ENCODE measurements around the gene CD226. TPM values are rescaled to one million over a fixed set of nuclear protein-coding genes. Genes with fewer than 3 reads are reported as not detected.

Gene CD226
- 5.1 and 6.4 TPM in 2 replicates for total RNA-seq (2014; rRNA removed; shearing (Covaris generic); ENCODE audit: low replicate concordance)

DNA sequence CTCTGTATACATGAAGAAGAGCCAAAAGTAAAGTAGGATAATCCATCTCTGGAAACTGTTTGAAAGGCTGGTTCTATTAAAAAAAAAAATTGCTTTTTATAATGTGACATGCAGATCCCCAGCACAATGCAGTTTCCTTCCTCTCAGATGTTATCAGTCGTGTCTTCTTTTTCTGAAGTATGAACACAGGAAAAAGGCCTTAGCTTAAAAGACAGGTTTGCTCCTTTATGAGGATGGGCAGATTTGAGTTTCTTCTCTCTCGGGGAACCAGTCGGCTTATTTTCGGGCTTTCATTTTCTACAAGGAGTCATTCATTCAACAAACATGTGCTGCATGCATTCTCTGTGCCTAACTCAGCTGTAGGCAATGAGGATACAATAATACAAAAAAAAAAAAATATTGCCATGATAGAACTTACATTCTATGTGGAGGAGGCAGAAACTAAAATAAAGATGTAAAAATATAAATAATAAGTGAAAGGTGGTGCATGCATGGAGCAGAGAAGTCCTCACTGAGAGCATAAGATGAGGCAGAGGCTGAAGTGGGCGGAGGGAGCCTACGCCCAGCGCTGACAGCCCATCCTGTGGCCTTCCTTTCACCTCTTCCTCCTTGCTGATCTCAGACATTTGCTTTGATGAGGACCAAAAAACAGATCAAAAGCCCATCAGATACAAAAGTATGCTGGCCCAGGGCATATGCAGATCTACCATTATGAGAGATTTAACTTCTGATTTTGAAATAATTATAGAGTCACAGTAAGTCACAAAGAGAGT, at the start of gene CD226:
TSS of gene CD226 (minus strand) at position 513 of the 773 bp plus-strand sequence. CDS start at position 46, 467 bp downstream.
- no peaks in the 10 kb centered on the region for H3K27me3 ChIP-seq (ENCODE audit: low read length)
- 0 out of 2 replicates have a peak, but pooled peaks cover 5% of the 10 kb centered on the region for H3K36me3 ChIP-seq (ENCODE audit: insufficient read depth, low read length)
- H3K79me2 ChIP-seq (ENCODE audit: low read length), result no peaks in the 10 kb centered on the region
- H3K9me3 ChIP-seq (ENCODE audit: low read length), result no peaks in the 10 kb centered on the region
- DNase-seq, result no peak
- H2AFZ ChIP-seq (ENCODE audit: low read length), result peak within 1 kb of the TSS; percentile 8; the same call in 1 of the 2 replicates
- H3K9ac ChIP-seq (ENCODE audit: low read length), result no peak within 1 kb of the TSS
- peaks cover 12% of the 10 kb centered on the region for H3K4me1 ChIP-seq (ENCODE audit: low read length)
- H3K27ac ChIP-seq (ENCODE audit: low read length), result no peak within 1 kb of the TSS
- H3K9me2 ChIP-seq (replicated peaks; ENCODE audit: insufficient read depth, low read length), result no peaks in the 10 kb centered on the region
- no peaks in the 10 kb centered on the region for H4K20me1 ChIP-seq (ENCODE audit: insufficient read depth, low read depth, low read length)
- H3K4me2 ChIP-seq (ENCODE audit: low read depth, low read length, poor library complexity, severe bottlenecking), result peak within 1 kb of the TSS; percentile 41
- no peak within 1 kb of the TSS for H3K4me3 ChIP-seq (ENCODE audit: low read length)

- Histone ChIP-seq H3K9me3 (ENCODE audit: low read length) (no peaks in the 10 kb centered on the region), H3K9me2 (replicated peaks; ENCODE audit: insufficient read depth, low read length) (no peaks in the 10 kb centered on the region), H3K79me2 (ENCODE audit: low read length) (no peaks in the 10 kb centered on the region), H3K4me1 (ENCODE audit: low read length) (no peaks in the 10 kb centered on the region), H3K36me3 (ENCODE audit: insufficient read depth, low read length) (no peaks in the 10 kb centered on the region), H3K27me3 (ENCODE audit: low read length) (no peaks in the 10 kb centered on the region), H3K4me2 (ENCODE audit: low read depth, low read length, poor library complexity, severe bottlenecking) (no peak overlapping the region), H4K20me1 (ENCODE audit: insufficient read depth, low read depth, low read length) (no peaks in the 10 kb centered on the region), H2AFZ (ENCODE audit: low read length) (no peak overlapping the region), H3K9ac (ENCODE audit: low read length) (no peak overlapping the region), H3K27ac (ENCODE audit: low read length) (no peak overlapping the region), H3K4me3 (ENCODE audit: low read length) (no peak overlapping the region)
- DNase-seq, result no peak
These were observed 49.5 kb upstream of the CD226 start for GRCh38 chr18:69996951-69997798.

- H3K4me1 ChIP-seq (ENCODE audit: low read length), result no peaks in the 10 kb centered on the region
- no peak overlapping the region for H3K4me2 ChIP-seq (ENCODE audit: low read depth, low read length, poor library complexity, severe bottlenecking)
- H3K27ac ChIP-seq (ENCODE audit: low read length), result no peak overlapping the region
- H3K9me2 ChIP-seq (replicated peaks; ENCODE audit: insufficient read depth, low read length), result no peaks in the 10 kb centered on the region
- no peaks in the 10 kb centered on the region for H4K20me1 ChIP-seq (ENCODE audit: insufficient read depth, low read depth, low read length)
- no peak overlapping the region for H3K9ac ChIP-seq (ENCODE audit: low read length)
- H3K79me2 ChIP-seq (ENCODE audit: low read length), result no peaks in the 10 kb centered on the region
- no peak overlapping the region for H2AFZ ChIP-seq (ENCODE audit: low read length)
- DNase-seq, result no peak
- no peaks in the 10 kb centered on the region for H3K36me3 ChIP-seq (ENCODE audit: insufficient read depth, low read length)
- no peaks in the 10 kb centered on the region for H3K27me3 ChIP-seq (ENCODE audit: low read length)
- peaks cover 5% of the 10 kb centered on the region; the same call in 1 of the 2 replicates for H3K9me3 ChIP-seq (ENCODE audit: low read length)
- no peak overlapping the region for H3K4me3 ChIP-seq (ENCODE audit: low read length)
These were observed 48.7 kb upstream of the CD226 start for GRCh38 chr18:69996417-69996816.

GRCh38 chr18:69995774-69996173, 48.1 kb upstream of the CD226 start:
- Histone ChIP-seq H3K9ac (ENCODE audit: low read length) (no peak overlapping the region), H3K27me3 (ENCODE audit: low read length) (no peaks in the 10 kb centered on the region), H3K9me2 (replicated peaks; ENCODE audit: insufficient read depth, low read length) (no peaks in the 10 kb centered on the region), H3K4me1 (ENCODE audit: low read length) (no peaks in the 10 kb centered on the region), H3K36me3 (ENCODE audit: insufficient read depth, low read length) (no peaks in the 10 kb centered on the region), H3K4me2 (ENCODE audit: low read depth, low read length, poor library complexity, severe bottlenecking) (no peak overlapping the region), H3K9me3 (ENCODE audit: low read length) (peaks cover 6% of the 10 kb centered on the region; the same call in 1 of the 2 replicates), H3K4me3 (ENCODE audit: low read length) (no peak overlapping the region), H2AFZ (ENCODE audit: low read length) (no peak overlapping the region), H3K27ac (ENCODE audit: low read length) (no peak overlapping the region), H4K20me1 (ENCODE audit: insufficient read depth, low read depth, low read length) (no peaks in the 10 kb centered on the region), H3K79me2 (ENCODE audit: low read length) (no peaks in the 10 kb centered on the region)
- no peak for DNase-seq

DNA sequence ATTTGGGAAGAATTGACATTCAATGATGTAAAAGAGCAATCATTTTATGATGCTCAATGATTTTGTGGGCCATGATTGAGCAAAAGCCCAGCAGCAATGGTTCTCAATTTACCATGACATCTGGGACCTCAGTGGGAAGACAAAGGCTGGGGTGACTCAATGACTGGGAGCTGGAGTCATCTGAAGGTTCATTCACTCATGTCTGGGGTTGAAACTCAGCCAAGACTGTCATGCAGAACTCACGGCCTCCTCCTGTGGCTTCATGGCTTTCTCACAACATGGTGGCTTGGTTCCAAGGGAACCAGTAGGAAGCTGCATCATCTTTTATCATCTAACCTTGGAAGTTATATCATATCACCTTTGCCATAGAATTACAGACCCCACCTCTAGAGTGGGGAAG, 45.1 kb upstream of the CD226 start:
- H3K27me3 ChIP-seq (ENCODE audit: low read length), result no peaks in the 10 kb centered on the region
- H3K9me3 ChIP-seq (ENCODE audit: low read length), result peaks cover 22% of the 10 kb centered on the region
- no peak overlapping the region for H3K9ac ChIP-seq (ENCODE audit: low read length)
- H3K79me2 ChIP-seq (ENCODE audit: low read length), result no peaks in the 10 kb centered on the region
- H3K4me2 ChIP-seq (ENCODE audit: low read depth, low read length, poor library complexity, severe bottlenecking), result no peak overlapping the region
- no peaks in the 10 kb centered on the region for H3K4me1 ChIP-seq (ENCODE audit: low read length)
- DNase-seq, result no peak
- H2AFZ ChIP-seq (ENCODE audit: low read length), result no peak overlapping the region
- no peak overlapping the region for H3K4me3 ChIP-seq (ENCODE audit: low read length)
- H3K27ac ChIP-seq (ENCODE audit: low read length), result no peak overlapping the region
- no peaks in the 10 kb centered on the region for H4K20me1 ChIP-seq (ENCODE audit: insufficient read depth, low read depth, low read length)
- H3K36me3 ChIP-seq (ENCODE audit: insufficient read depth, low read length), result peaks cover 5% of the 10 kb centered on the region; the same call in 1 of the 2 replicates
- no peaks in the 10 kb centered on the region for H3K9me2 ChIP-seq (replicated peaks; ENCODE audit: insufficient read depth, low read length)

DNA sequence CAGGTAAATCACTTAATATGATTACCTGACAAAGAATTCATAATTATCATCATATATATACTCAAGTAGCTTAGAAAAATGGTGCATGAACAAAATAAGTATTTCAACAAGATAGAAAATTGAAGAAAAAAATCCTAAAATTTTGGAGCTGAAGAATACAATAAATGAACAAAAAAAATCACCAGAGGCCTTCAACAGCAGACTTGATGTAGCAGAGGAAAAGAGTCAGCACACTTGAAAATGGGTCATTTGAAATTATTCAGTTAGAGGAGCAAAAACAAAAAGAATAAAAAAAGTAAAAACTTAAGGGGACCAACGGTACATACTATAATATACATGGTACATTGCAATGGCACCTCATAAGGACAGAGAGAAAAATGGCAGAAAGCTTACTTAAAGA, 40.2 kb upstream of the CD226 start:
- Histone ChIP-seq H3K36me3 (ENCODE audit: insufficient read depth, low read length) (peaks cover 14% of the 10 kb centered on the region; the same call in 1 of the 2 replicates), H3K27ac (ENCODE audit: low read length) (no peak overlapping the region), H4K20me1 (ENCODE audit: insufficient read depth, low read depth, low read length) (no peaks in the 10 kb centered on the region), H2AFZ (ENCODE audit: low read length) (no peak overlapping the region), H3K4me3 (ENCODE audit: low read length) (no peak overlapping the region), H3K4me2 (ENCODE audit: low read depth, low read length, poor library complexity, severe bottlenecking) (no peak overlapping the region), H3K9ac (ENCODE audit: low read length) (no peak overlapping the region), H3K27me3 (ENCODE audit: low read length) (no peaks in the 10 kb centered on the region), H3K4me1 (ENCODE audit: low read length) (no peaks in the 10 kb centered on the region), H3K79me2 (ENCODE audit: low read length) (no peaks in the 10 kb centered on the region), H3K9me2 (replicated peaks; ENCODE audit: insufficient read depth, low read length) (no peaks in the 10 kb centered on the region), H3K9me3 (ENCODE audit: low read length) (peaks cover 26% of the 10 kb centered on the region)
- no peak for DNase-seq

DNA sequence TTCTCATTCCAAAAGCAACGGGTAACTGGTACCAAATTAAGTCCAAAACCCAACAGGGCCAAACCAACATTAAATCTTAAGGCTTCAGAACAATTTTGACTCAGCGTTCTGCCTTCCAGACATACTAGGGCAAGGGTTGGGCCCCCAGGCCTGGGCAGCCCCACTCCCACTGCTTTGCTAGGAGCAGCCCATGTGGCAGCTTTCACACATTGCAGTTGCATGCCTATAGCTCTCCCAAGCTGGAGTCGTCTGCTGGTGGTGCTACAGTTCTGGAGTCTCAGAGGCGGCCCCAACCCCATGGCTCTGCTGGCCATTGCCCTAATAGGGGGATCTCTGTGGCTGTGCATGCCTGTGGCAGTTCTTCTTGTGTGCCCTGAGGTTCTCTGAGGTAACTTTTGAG, 37.6 kb upstream of the CD226 start:
- no peaks in the 10 kb centered on the region for H3K9me2 ChIP-seq (replicated peaks; ENCODE audit: insufficient read depth, low read length)
- H3K9me3 ChIP-seq (ENCODE audit: low read length), result peaks cover 20% of the 10 kb centered on the region
- H3K79me2 ChIP-seq (ENCODE audit: low read length), result no peaks in the 10 kb centered on the region
- H3K27ac ChIP-seq (ENCODE audit: low read length), result no peak overlapping the region
- no peaks in the 10 kb centered on the region for H3K4me1 ChIP-seq (ENCODE audit: low read length)
- no peaks in the 10 kb centered on the region for H4K20me1 ChIP-seq (ENCODE audit: insufficient read depth, low read depth, low read length)
- H3K4me3 ChIP-seq (ENCODE audit: low read length), result no peak overlapping the region
- no peak overlapping the region for H2AFZ ChIP-seq (ENCODE audit: low read length)
- peaks cover 14% of the 10 kb centered on the region; the same call in 1 of the 2 replicates for H3K36me3 ChIP-seq (ENCODE audit: insufficient read depth, low read length)
- no peak for DNase-seq
- no peak overlapping the region for H3K4me2 ChIP-seq (ENCODE audit: low read depth, low read length, poor library complexity, severe bottlenecking)
- H3K27me3 ChIP-seq (ENCODE audit: low read length), result no peaks in the 10 kb centered on the region
- H3K9ac ChIP-seq (ENCODE audit: low read length), result no peak overlapping the region

GRCh38 chr18:69982417-69982816, 34.7 kb upstream of the CD226 start:
- Histone ChIP-seq H2AFZ (ENCODE audit: low read length) (no peak overlapping the region), H3K27me3 (ENCODE audit: low read length) (no peaks in the 10 kb centered on the region), H4K20me1 (ENCODE audit: insufficient read depth, low read depth, low read length) (no peaks in the 10 kb centered on the region), H3K36me3 (ENCODE audit: insufficient read depth, low read length) (0 out of 2 replicates have a peak, but pooled peaks cover 8% of the 10 kb centered on the region), H3K27ac (ENCODE audit: low read length) (no peak overlapping the region), H3K4me1 (ENCODE audit: low read length) (no peaks in the 10 kb centered on the region), H3K9me2 (replicated peaks; ENCODE audit: insufficient read depth, low read length) (no peaks in the 10 kb centered on the region), H3K9ac (ENCODE audit: low read length) (no peak overlapping the region), H3K4me3 (ENCODE audit: low read length) (no peak overlapping the region), H3K4me2 (ENCODE audit: low read depth, low read length, poor library complexity, severe bottlenecking) (no peak overlapping the region), H3K9me3 (ENCODE audit: low read length) (peaks cover under 1% of the 10 kb centered on the region), H3K79me2 (ENCODE audit: low read length) (no peaks in the 10 kb centered on the region)
- DNase-seq, result no peak

All from Karpas-422 (cell line).